ENCODE results near the gene BCL7A.

DNA sequence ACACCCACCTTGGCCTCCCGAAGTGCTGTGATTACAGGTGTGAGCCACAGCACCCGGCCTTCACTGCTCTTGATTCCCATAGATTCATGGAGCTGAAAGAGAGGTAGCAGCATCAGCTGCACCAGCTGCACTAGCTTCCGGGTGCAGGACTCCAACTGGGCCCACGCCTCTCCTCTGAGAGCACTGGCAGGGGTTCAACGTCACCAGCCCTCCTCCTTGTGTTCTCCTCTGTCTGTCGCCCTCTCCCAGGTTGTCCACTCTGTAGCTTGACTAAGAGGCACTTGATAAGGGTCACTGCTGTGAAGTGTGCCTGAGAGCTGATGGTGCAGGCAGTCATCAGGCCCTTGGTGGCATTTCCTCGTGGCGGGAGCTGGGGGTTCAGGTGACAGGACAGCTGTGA lies 85.2 kb downstream of the BCL7A start:
- TF ChIP-seq CTCF (IDR thresholded peaks at IDR 0.05), result no peak
- no peak for TF ChIP-seq POLR2A (IDR thresholded peaks at IDR 0.05)

Data from right lobe of liver (tissue), 4 donors.